Hepatocyte (in vitro differentiated cells): ENCODE measurements around the gene ZEB1. TPM values are rescaled to one million over a fixed set of nuclear protein-coding genes. Genes with fewer than 3 reads are reported as not detected.

ENCODE experiments used
- DNase-seq: peaks from one replicate; pipeline ENCODE4 v3.0.0-alpha.2; 2016; ENCODE audit warnings: low spot score
- H2AFZ ChIP-seq: fragments of 200-600 bp; sonication (generic); 2 replicates; pipeline ENCODE4 v1.6.0; 2016; ENCODE audit warnings: antibody characterized with exemption, mild to moderate bottlenecking
- H3K27ac ChIP-seq: fragments of 200-600 bp; sonication (generic); 2 replicates; pipeline ENCODE4 v1.5.1; 2016; ENCODE audit warnings: mild to moderate bottlenecking
- H3K27me3 ChIP-seq: fragments of 200-600 bp; sonication (generic); 2 replicates; pipeline ENCODE4 v1.6.1; 2016
- H3K36me3 ChIP-seq: fragments of 200-600 bp; sonication (generic); replicated peaks from 2 replicates; pipeline ENCODE4 v1.5.1; 2016; ENCODE audit warnings: low read depth; ENCODE audit not compliant: insufficient read depth
- H3K4me1 ChIP-seq: fragments of 200-600 bp; sonication (generic); 2 replicates; pipeline ENCODE4 v1.5.1; 2016; ENCODE audit warnings: mild to moderate bottlenecking, moderate library complexity; ENCODE audit not compliant: insufficient read depth
- H3K4me2 ChIP-seq: fragments of 200-600 bp; sonication (generic); 2 replicates; pipeline ENCODE4 v1.6.0; 2016
- H3K4me3 ChIP-seq: fragments of 200-600 bp; sonication (generic); 2 replicates; pipeline ENCODE4 v1.5.1; 2016; ENCODE audit warnings: mild to moderate bottlenecking
- H3K79me2 ChIP-seq: fragments of 200-600 bp; sonication (generic); 2 replicates; pipeline ENCODE4 v1.6.0; 2017; ENCODE audit warnings: mild to moderate bottlenecking
- H3K9me2 ChIP-seq: fragments of 200-600 bp; sonication (generic); replicated peaks from 2 replicates; pipeline ENCODE4 v1.6.0; 2017; ENCODE audit warnings: mild to moderate bottlenecking; ENCODE audit not compliant: insufficient read depth
- H3K9me3 ChIP-seq: fragments of 200-600 bp; sonication (generic); 2 replicates; pipeline ENCODE4 v1.5.1; 2016; ENCODE audit warnings: low read depth, mild to moderate bottlenecking
- H4K20me1 ChIP-seq: fragments of 200-600 bp; sonication (generic); 2 replicates; pipeline ENCODE4 v1.6.0; 2016; ENCODE audit warnings: mild to moderate bottlenecking; ENCODE audit not compliant: insufficient read depth, poor library complexity, severe bottlenecking
- CTCF ChIP-seq: fragments of 200-600 bp; sonication (generic); IDR thresholded peaks from 2 replicates; pipeline ENCODE4 v1.5.1; 2016; ENCODE audit warnings: antibody characterized with exemption, mild to moderate bottlenecking; ENCODE audit not compliant: poor library complexity
- EZH2 ChIP-seq: fragments of 200-600 bp; sonication (generic); IDR thresholded peaks from 2 replicates; pipeline ENCODE4 v1.6.1; 2016; ENCODE audit warnings: antibody characterized with exemption, mild to moderate bottlenecking, borderline replicate concordance
- EZH2phosphoT487 ChIP-seq: fragments of 200-600 bp; sonication (generic); IDR thresholded peaks from one replicate; pipeline ENCODE4 v1.6.1; 2018; ENCODE audit warnings: antibody characterized with exemption, mild to moderate bottlenecking, low read depth, moderate library complexity; ENCODE audit not compliant: unreplicated experiment, severe bottlenecking
- WGBS: methylation state at CpG from one replicate; pipeline ENCODE4 v1.1.6; 2016; ENCODE audit warnings: low lambda C conversion rate; ENCODE audit errors: missing lambda C conversion rate; 5-methylcytosine and 5-hydroxymethylcytosine counted together
- polyA plus RNA-seq: library from polyadenylated mRNA; unstranded; fragments of >200 nt; fragmentation: Nextera tagmentation; extraction: Ambion mirVana; gene quantifications from 2 replicates; pipeline ENCODE4 v1.2.1, GENCODE V29; 2016
- small RNA-seq: library from RNA; depleted of rRNA; stranded (forward); fragments of <200 nt; gene quantifications from one replicate; pipeline ENCODE3, GENCODE V24; 2014
- total RNA-seq: library from RNA; depleted of rRNA; stranded (reverse); fragments of >200 nt; gene quantifications from 2 replicates; pipeline ENCODE4 v1.2.3, GENCODE V29; 2014

ZEB1 gene
- total and polyA plus RNA-seq, 2 experiments from 2014 or later: 13.6 to 14.3 TPM

- TF ChIP-seq EZH2phosphoT487 (no peak), CTCF (no peak), EZH2 (no peak)
- H3K9me3 ChIP-seq: no peaks in the 10 kb centered on the region
- no peaks in the 10 kb centered on the region for H3K36me3 ChIP-seq
- H3K27me3 ChIP-seq: no peaks in the 10 kb centered on the region
- H2AFZ ChIP-seq: no peak overlapping the region
- no peak overlapping the region for H3K4me2 ChIP-seq
- no peaks in the 10 kb centered on the region for H3K79me2 ChIP-seq
- 88% methylated on average over 2 of the region's 2 CpGs for WGBS
- H4K20me1 ChIP-seq: no peaks in the 10 kb centered on the region
- H3K4me1 ChIP-seq: no peaks in the 10 kb centered on the region
- no peak for DNase-seq
- H3K4me3 ChIP-seq: no peak overlapping the region
- H3K27ac ChIP-seq: no peak overlapping the region
- H3K9me2 ChIP-seq: no peaks in the 10 kb centered on the region
Observed at GRCh38 chr10:31574577-31574976, 255.6 kb downstream of the ZEB1 start.

- no peak for TF ChIP-seq EZH2
- no peak for TF ChIP-seq EZH2phosphoT487
- TF ChIP-seq CTCF: no peak
- Histone ChIP-seq H3K79me2 (no peaks in the 10 kb centered on the region), H3K27ac (no peak overlapping the region), H3K4me1 (peaks cover 8% of the 10 kb centered on the region), H3K4me3 (no peak overlapping the region), H2AFZ (no peak overlapping the region), H3K4me2 (no peak overlapping the region), H3K36me3 (no peaks in the 10 kb centered on the region), H3K9me3 (no peaks in the 10 kb centered on the region), H3K9me2 (no peaks in the 10 kb centered on the region), H3K27me3 (no peaks in the 10 kb centered on the region), H4K20me1 (no peaks in the 10 kb centered on the region)
- WGBS: 96% methylated on average over 3 of the region's 3 CpGs
- no peak for DNase-seq
Observed at GRCh38 chr10:31578181-31578852, 259.3 kb downstream of the ZEB1 start.

- H3K4me3 ChIP-seq: no peak overlapping the region
- H2AFZ ChIP-seq: no peak overlapping the region
- H3K9me3 ChIP-seq: no peaks in the 10 kb centered on the region
- no peak for DNase-seq
- 86% methylated on average over 4 of the region's 4 CpGs for WGBS
- TF ChIP-seq EZH2phosphoT487: no peak
- no peak for TF ChIP-seq CTCF
- TF ChIP-seq EZH2: no peak
- H3K4me2 ChIP-seq: no peak overlapping the region
- no peaks in the 10 kb centered on the region for H3K27me3 ChIP-seq
- no peaks in the 10 kb centered on the region for H3K79me2 ChIP-seq
- no peaks in the 10 kb centered on the region for H4K20me1 ChIP-seq
- H3K36me3 ChIP-seq: no peaks in the 10 kb centered on the region
- H3K4me1 ChIP-seq: peaks cover 8% of the 10 kb centered on the region
- no peaks in the 10 kb centered on the region for H3K9me2 ChIP-seq
- H3K27ac ChIP-seq: no peak overlapping the region
Observed at GRCh38 chr10:31578951-31579350, 259.9 kb downstream of the ZEB1 start.

Small RNAs within 50 kb of the gene (small RNA-seq; reads per million reads assigned to genes)
- not detected for gene SPTLC1P1
